ENCODE data around the gene ATP6V0D1. TPM values are rescaled to one million over a fixed set of nuclear protein-coding genes. Genes with fewer than 3 reads are reported as not detected.

The ATP6V0D1 gene
- total RNA-seq, 1 donor = 158 TPM

DNA sequence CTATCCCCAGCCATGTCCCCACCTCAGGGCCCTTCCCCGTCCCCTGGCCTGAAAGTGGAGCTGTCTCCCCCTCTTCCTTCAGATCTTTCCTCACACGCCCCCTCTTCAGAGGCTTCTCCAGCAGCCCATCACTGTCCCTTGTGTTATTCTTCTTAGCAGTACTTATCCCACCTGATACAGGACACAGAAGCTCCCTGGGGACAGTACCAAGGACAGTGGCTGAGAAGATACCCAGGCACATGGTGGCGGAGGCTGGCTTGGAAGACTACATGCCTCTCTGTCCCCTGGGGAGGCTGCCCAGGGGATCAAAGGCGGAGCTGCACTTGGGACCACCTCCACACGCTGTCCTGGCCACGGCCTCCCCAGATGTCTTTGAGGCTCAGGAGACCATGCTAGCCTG, 26.1 kb downstream of the ATP6V0D1 start:
- DNase-seq (ENCODE audit: insufficient read length, low spot score, missing footprints) = no peak
- H3K9me3 ChIP-seq (ENCODE audit: low read depth, low read length) = no peaks in the 10 kb centered on the region
- H3K4me1 ChIP-seq (ENCODE audit: insufficient read depth, low read length) = peaks cover 35% of the 10 kb centered on the region
- TF ChIP-seq CTCF (IDR thresholded peaks at IDR 0.05; ENCODE audit: extremely low read depth, low read depth, low read length) = no peak
- no peak overlapping the region for H3K4me2 ChIP-seq (ENCODE audit: insufficient read depth, low read length)
- peaks cover 85% of the 10 kb centered on the region for H4K20me1 ChIP-seq (ENCODE audit: insufficient read depth, low read length)
- no peaks in the 10 kb centered on the region for H3K27me3 ChIP-seq (ENCODE audit: insufficient read depth, low read length)
- H2AFZ ChIP-seq (ENCODE audit: low read length) = no peak overlapping the region
- H3K36me3 ChIP-seq (ENCODE audit: insufficient read depth, low read length) = peaks cover 18% of the 10 kb centered on the region
- no peak overlapping the region for H3K27ac ChIP-seq (ENCODE audit: low read depth, low read length)
- H3K79me2 ChIP-seq (ENCODE audit: insufficient read depth, low read length) = peaks cover 88% of the 10 kb centered on the region
- H3K4me3 ChIP-seq (ENCODE audit: insufficient read depth, low read length) = no peak overlapping the region

GRCh38 chr16:67454104-67454503, 26.9 kb downstream of the ATP6V0D1 start:
- Histone ChIP-seq H3K4me3 (ENCODE audit: insufficient read depth, low read length) (no peak overlapping the region), H3K4me2 (ENCODE audit: insufficient read depth, low read length) (no peak overlapping the region), H4K20me1 (ENCODE audit: insufficient read depth, low read length) (peaks cover 83% of the 10 kb centered on the region), H3K79me2 (ENCODE audit: insufficient read depth, low read length) (peaks cover 88% of the 10 kb centered on the region), H3K4me1 (ENCODE audit: insufficient read depth, low read length) (peaks cover 30% of the 10 kb centered on the region), H3K27ac (ENCODE audit: low read depth, low read length) (no peak overlapping the region), H3K9me3 (ENCODE audit: low read depth, low read length) (no peaks in the 10 kb centered on the region), H3K36me3 (ENCODE audit: insufficient read depth, low read length) (peaks cover 18% of the 10 kb centered on the region), H2AFZ (ENCODE audit: low read length) (no peak overlapping the region), H3K27me3 (ENCODE audit: insufficient read depth, low read length) (no peaks in the 10 kb centered on the region)
- DNase-seq (ENCODE audit: insufficient read length, low spot score, missing footprints) = peak; percentile 57
- TF ChIP-seq CTCF (IDR thresholded peaks at IDR 0.05; ENCODE audit: extremely low read depth, low read depth, low read length) = no peak

DNA sequence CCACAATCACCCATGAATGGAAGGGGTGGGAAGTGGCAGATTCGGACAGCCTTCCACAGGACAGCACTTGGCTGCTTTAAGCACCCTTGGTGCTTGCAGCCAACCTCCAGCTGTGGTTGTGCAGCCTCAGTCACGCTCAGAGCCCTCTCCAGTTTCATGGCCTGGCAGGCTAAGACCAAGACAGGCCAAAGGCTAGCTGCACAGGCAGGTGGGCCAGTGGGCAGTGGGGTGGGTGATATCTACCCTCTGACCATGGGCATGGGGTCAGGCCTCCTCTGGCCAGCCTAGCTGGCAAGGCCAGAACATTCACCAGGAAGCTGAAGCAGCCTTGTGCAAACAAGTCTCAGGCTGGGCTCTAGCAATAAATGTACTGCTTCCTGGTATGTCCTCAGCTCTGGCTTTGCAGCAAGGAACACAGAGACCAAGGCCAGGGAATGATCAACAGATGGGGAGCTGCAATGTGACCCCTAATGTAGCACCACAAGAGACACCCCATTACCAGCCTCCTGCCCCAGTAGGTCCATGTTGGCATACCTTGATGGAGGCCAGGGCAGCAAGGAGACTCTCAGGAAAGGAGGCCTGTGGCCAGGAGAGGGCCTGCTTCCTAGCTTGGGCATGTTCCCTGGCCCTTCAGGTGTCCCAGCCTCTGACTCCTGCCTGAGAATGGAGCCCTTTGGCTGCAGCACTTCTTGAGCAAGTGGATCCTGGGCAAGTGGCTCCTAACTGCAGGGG, 29.1 kb downstream of the ATP6V0D1 start:
- peaks cover 79% of the 10 kb centered on the region for H4K20me1 ChIP-seq (ENCODE audit: insufficient read depth, low read length)
- H3K4me1 ChIP-seq (ENCODE audit: insufficient read depth, low read length) = peaks cover 9% of the 10 kb centered on the region
- no peak overlapping the region for H3K27ac ChIP-seq (ENCODE audit: low read depth, low read length)
- no peaks in the 10 kb centered on the region for H3K9me3 ChIP-seq (ENCODE audit: low read depth, low read length)
- no peak overlapping the region for H2AFZ ChIP-seq (ENCODE audit: low read length)
- H3K36me3 ChIP-seq (ENCODE audit: insufficient read depth, low read length) = peaks cover 18% of the 10 kb centered on the region
- DNase-seq (ENCODE audit: insufficient read length, low spot score, missing footprints) = peak; percentile 55
- H3K27me3 ChIP-seq (ENCODE audit: insufficient read depth, low read length) = no peaks in the 10 kb centered on the region
- no peak for TF ChIP-seq CTCF (IDR thresholded peaks at IDR 0.05; ENCODE audit: extremely low read depth, low read depth, low read length)
- H3K4me2 ChIP-seq (ENCODE audit: insufficient read depth, low read length) = no peak overlapping the region
- H3K79me2 ChIP-seq (ENCODE audit: insufficient read depth, low read length) = peaks cover 83% of the 10 kb centered on the region
- no peak overlapping the region for H3K4me3 ChIP-seq (ENCODE audit: insufficient read depth, low read length)

DNA sequence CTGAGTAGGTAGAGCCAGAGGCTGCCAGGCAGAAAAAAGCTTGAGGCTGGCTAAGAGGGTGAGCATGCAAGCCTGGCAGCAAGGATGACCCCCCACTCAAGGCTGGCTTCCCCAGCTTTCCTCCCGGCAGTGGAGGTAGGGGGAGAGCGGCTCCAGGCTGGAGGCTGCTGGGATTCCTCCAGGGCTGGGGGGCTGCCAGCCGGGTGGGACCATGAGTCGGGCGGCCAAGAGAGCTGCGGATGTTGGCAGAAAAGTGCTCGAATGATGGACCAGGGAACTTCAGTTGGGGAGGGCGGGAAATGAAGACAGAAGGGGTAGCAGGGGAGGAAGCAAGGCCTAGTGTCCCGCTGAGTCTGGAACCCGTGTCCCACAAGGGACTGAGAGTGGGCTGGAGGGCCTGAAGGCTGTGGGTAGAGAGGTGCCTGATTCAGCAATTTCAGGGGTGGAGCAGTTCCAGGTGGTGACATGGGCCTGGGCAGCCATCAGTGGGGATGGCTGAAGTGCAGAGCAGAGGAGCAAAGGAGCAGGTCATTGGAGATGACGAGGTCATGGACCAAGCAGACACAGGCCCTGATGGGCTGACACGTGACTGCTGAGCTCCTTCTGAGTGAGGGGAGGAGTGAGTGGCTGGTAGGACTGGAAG, 29.8 kb downstream of the ATP6V0D1 start:
- no peak for TF ChIP-seq CTCF (IDR thresholded peaks at IDR 0.05; ENCODE audit: extremely low read depth, low read depth, low read length)
- Histone ChIP-seq H3K36me3 (ENCODE audit: insufficient read depth, low read length) (peaks cover 18% of the 10 kb centered on the region), H3K4me1 (ENCODE audit: insufficient read depth, low read length) (peaks cover 12% of the 10 kb centered on the region), H4K20me1 (ENCODE audit: insufficient read depth, low read length) (peaks cover 79% of the 10 kb centered on the region), H2AFZ (ENCODE audit: low read length) (no peak overlapping the region), H3K4me2 (ENCODE audit: insufficient read depth, low read length) (no peak overlapping the region), H3K79me2 (ENCODE audit: insufficient read depth, low read length) (peaks cover 89% of the 10 kb centered on the region), H3K27ac (ENCODE audit: low read depth, low read length) (no peak overlapping the region), H3K27me3 (ENCODE audit: insufficient read depth, low read length) (no peaks in the 10 kb centered on the region), H3K9me3 (ENCODE audit: low read depth, low read length) (no peaks in the 10 kb centered on the region), H3K4me3 (ENCODE audit: insufficient read depth, low read length) (no peak overlapping the region)
- peak; percentile 41 for DNase-seq (ENCODE audit: insufficient read length, low spot score, missing footprints)

Data from osteoblast (primary cell).